ENCODE results near the gene RFX6. TPM values are rescaled to one million over a fixed set of nuclear protein-coding genes. Genes with fewer than 3 reads are reported as not detected.

Gene RFX6
- polyA plus RNA-seq, 1 of the 3 experiments (the other 2 are of a cell fraction), result not detected

DNA sequence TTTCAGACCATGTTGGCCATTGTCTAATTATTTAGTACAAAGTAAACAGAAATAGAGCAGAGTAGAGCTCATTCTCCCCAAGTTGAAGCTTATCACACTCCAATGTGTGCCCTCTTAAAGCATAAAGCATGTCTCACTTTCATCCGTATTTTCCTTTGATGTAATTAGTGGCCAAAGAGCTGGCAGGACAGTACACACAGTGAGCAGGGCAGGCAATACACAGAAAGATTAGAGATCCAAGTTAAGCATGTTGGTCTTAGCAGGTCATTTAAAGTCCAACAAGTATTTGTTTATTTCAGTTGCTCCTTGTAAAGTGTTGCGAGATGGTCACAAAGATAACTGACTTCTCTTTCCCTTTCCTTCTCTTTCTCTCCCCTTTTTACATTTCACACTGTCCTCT lies 47.2 kb downstream of the RFX6 start:
- TF ChIP-seq NFIC (IDR thresholded peaks at IDR 0.05; ENCODE audit: borderline replicate concordance) (no peak), EZH2phosphoT487 (IDR thresholded peaks at IDR 0.05; ENCODE audit: borderline replicate concordance, low read depth) (no peak), FOXM1 (IDR thresholded peaks at IDR 0.05; ENCODE audit: low read depth) (no peak), GATA2 (CRISPR knock-in tag; IDR thresholded peaks at IDR 0.05) (no peak), FOSL2 (IDR thresholded peaks at IDR 0.05; ENCODE audit: borderline replicate concordance, low read depth) (no peak), MXI1 (IDR thresholded peaks at IDR 0.05; ENCODE audit: low read depth, low read length) (no peak), TAF1 (IDR thresholded peaks at IDR 0.05; ENCODE audit: borderline replicate concordance, low read depth, low read length) (no peak), RFX5 (IDR thresholded peaks at IDR 0.05; ENCODE audit: low read length) (no peak)
- TF ChIP-seq, protein P1, sequence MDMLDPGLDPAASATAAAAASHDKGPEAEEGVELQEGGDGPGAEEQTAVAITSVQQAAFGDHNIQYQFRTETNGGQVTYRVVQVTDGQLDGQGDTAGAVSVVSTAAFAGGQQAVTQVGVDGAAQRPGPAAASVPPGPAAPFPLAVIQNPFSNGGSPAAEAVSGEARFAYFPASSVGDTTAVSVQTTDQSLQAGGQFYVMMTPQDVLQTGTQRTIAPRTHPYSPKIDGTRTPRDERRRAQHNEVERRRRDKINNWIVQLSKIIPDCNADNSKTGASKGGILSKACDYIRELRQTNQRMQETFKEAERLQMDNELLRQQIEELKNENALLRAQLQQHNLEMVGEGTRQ (IDR thresholded peaks at IDR 0.05; ENCODE audit: borderline replicate concordance, low read depth, low read length), result no peak
- TF ChIP-seq, protein P2, sequence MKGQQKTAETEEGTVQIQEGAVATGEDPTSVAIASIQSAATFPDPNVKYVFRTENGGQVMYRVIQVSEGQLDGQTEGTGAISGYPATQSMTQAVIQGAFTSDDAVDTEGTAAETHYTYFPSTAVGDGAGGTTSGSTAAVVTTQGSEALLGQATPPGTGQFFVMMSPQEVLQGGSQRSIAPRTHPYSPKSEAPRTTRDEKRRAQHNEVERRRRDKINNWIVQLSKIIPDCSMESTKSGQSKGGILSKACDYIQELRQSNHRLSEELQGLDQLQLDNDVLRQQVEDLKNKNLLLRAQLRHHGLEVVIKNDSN (IDR thresholded peaks at IDR 0.05; ENCODE audit: borderline replicate concordance, low read depth), result no peak
- no peak for DNase-seq

DNA sequence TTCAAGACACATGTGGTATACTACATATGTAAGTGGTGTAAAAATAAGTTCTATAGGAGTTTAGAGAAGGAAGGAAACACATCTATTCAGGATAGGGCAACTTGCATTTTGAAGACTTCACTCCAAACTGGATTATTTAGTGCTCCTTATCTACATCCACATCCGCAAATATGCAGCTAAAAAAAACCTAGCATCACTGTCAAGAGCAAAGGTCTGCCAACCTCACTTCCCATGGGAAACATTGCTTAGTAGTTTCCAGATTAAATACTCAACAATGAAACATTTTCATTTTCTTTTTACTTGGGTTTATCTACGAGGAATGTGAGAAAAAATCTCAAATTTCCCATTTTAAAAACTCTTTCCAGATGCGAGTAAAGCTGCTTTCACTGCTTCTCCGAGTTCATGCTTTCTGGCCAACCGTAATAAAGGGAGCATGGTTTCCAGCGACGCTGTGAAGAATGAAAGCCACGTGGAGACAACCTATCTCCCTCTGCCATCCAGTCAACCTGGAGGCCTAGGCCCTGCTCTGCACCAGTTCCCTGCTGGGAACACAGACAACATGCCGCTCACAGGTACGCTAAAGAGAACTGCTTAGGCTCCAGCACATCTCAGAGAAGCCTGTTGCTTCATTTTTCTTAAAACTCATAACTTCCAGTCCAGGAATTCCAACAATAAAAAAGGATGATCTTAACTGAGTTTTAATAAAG lies 48.2 kb downstream of the RFX6 start:
- Histone ChIP-seq H3K27ac (ENCODE audit: low read depth in 2 of 2, low read length in 1 of 2) (no peak overlapping the region), H3K9ac (no peak overlapping the region), H3K9me3 (no peaks in the 10 kb centered on the region), H3K4me1 (ENCODE audit: control insufficient read depth in 1 of 2, insufficient read depth in 2 of 2, low read depth in 1 of 2, low read length in 1 of 2) (peaks cover 0 to 4% of the 10 kb centered on the region in 2 experiments; a peak in 1 of 4 replicates), H3K4me3 (ENCODE audit: low read depth in 2 of 2, low read length in 1 of 2) (no peak overlapping the region), H2AFZ (ENCODE audit: low read depth) (no peak overlapping the region), H3K4me2 (peak overlapping the region; percentile 33; the same call in 1 of the 2 replicates), H3K9me2 (no peaks in the 10 kb centered on the region), H4K20me1 (ENCODE audit: insufficient read depth) (no peaks in the 10 kb centered on the region), H3K36me3 (replicated peaks in 1 of 2; ENCODE audit: control insufficient read depth in 1 of 2, insufficient read depth in 2 of 2, low read length in 1 of 2) (no peaks in the 10 kb centered on the region), H3K27me3 (ENCODE audit: insufficient read depth) (peaks cover 10% of the 10 kb centered on the region; the same call in 1 of the 2 replicates), H3K79me2 (ENCODE audit: insufficient read depth) (no peaks in the 10 kb centered on the region), H3F3A (replicated peaks; ENCODE audit: insufficient read depth) (no peaks in the 10 kb centered on the region)
- POLR2A ChIA-PET, result no interaction called here
- CTCF ChIA-PET, result no interaction called here
- 5% methylated on average over 10 of the region's 10 CpGs for WGBS (ENCODE audit: low lambda C conversion rate)
- no peak for DNase-seq
- TF ChIP-seq FOXJ3 (CRISPR knock-in tag; IDR thresholded peaks at IDR 0.05) (no peak), POLR2AphosphoS5 (IDR thresholded peaks at IDR 0.05; ENCODE audit: low read depth, low read length) (no peak), RAD21 (IDR thresholded peaks at IDR 0.05; ENCODE audit: low read length) (no peak), NFIC (IDR thresholded peaks at IDR 0.05; ENCODE audit: borderline replicate concordance) (no peak), SIN3A (IDR thresholded peaks at IDR 0.05; ENCODE audit: borderline replicate concordance, low read depth, low read length) (no peak), TCF12 (IDR thresholded peaks at IDR 0.05) (no peak), JUND (IDR thresholded peaks at IDR 0.05) (no peak), GATA2 (CRISPR knock-in tag; IDR thresholded peaks at IDR 0.05) (no peak), CHD2 (IDR thresholded peaks at IDR 0.05; ENCODE audit: low read length, partially characterized antibody) (no peak), MEF2A (IDR thresholded peaks at IDR 0.05; ENCODE audit: borderline replicate concordance, low read depth) (no peak), RFX5 (IDR thresholded peaks at IDR 0.05; ENCODE audit: low read length) (no peak)
- TF ChIP-seq, protein P3, sequence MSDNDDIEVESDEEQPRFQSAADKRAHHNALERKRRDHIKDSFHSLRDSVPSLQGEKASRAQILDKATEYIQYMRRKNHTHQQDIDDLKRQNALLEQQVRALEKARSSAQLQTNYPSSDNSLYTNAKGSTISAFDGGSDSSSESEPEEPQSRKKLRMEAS (IDR thresholded peaks at IDR 0.05; ENCODE audit: low read depth), result no peak
- TF ChIP-seq, protein P4, sequence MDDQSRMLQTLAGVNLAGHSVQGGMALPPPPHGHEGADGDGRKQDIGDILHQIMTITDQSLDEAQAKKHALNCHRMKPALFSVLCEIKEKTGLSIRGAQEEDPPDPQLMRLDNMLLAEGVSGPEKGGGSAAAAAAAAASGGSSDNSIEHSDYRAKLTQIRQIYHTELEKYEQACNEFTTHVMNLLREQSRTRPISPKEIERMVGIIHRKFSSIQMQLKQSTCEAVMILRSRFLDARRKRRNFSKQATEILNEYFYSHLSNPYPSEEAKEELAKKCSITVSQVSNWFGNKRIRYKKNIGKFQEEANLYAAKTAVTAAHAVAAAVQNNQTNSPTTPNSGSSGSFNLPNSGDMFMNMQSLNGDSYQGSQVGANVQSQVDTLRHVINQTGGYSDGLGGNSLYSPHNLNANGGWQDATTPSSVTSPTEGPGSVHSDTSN (IDR thresholded peaks at IDR 0.05), result no peak
- TF ChIP-seq, protein P5, sequence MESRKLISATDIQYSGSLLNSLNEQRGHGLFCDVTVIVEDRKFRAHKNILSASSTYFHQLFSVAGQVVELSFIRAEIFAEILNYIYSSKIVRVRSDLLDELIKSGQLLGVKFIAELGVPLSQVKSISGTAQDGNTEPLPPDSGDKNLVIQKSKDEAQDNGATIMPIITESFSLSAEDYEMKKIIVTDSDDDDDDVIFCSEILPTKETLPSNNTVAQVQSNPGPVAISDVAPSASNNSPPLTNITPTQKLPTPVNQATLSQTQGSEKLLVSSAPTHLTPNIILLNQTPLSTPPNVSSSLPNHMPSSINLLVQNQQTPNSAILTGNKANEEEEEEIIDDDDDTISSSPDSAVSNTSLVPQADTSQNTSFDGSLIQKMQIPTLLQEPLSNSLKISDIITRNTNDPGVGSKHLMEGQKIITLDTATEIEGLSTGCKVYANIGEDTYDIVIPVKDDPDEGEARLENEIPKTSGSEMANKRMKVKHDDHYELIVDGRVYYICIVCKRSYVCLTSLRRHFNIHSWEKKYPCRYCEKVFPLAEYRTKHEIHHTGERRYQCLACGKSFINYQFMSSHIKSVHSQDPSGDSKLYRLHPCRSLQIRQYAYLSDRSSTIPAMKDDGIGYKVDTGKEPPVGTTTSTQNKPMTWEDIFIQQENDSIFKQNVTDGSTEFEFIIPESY (IDR thresholded peaks at IDR 0.05; ENCODE audit: borderline replicate concordance, low read depth), result no peak

More for the DNA sequence above, 47.2 kb downstream of the RFX6 start:
- POLR2A ChIA-PET, result no interaction called here
- H3K4me2 ChIP-seq, result no peak overlapping the region
- H3K4me1 ChIP-seq (ENCODE audit: control insufficient read depth in 1 of 2, insufficient read depth in 2 of 2, low read depth in 1 of 2, low read length in 1 of 2), result peaks cover 0 to 4% of the 10 kb centered on the region in 2 experiments; a peak in 1 of 4 replicates
- H3K36me3 ChIP-seq (replicated peaks in 1 of 2; ENCODE audit: control insufficient read depth in 1 of 2, insufficient read depth in 2 of 2, low read length in 1 of 2), result no peaks in the 10 kb centered on the region
- no peaks in the 10 kb centered on the region for H3F3A ChIP-seq (replicated peaks; ENCODE audit: insufficient read depth)
- no peak overlapping the region for H3K4me3 ChIP-seq (ENCODE audit: low read depth in 2 of 2, low read length in 1 of 2)
- 0% methylated on average over 2 of the region's 2 CpGs for WGBS (ENCODE audit: low lambda C conversion rate)
- no peaks in the 10 kb centered on the region for H3K9me2 ChIP-seq
- H3K27me3 ChIP-seq (ENCODE audit: insufficient read depth), result peaks cover 10% of the 10 kb centered on the region; the same call in 1 of the 2 replicates
- H3K79me2 ChIP-seq (ENCODE audit: insufficient read depth), result no peaks in the 10 kb centered on the region
- no peak overlapping the region for H2AFZ ChIP-seq (ENCODE audit: low read depth)
- H4K20me1 ChIP-seq (ENCODE audit: insufficient read depth), result no peaks in the 10 kb centered on the region
- no peaks in the 10 kb centered on the region for H3K9me3 ChIP-seq
- H3K9ac ChIP-seq, result no peak overlapping the region
- no peak overlapping the region for H3K27ac ChIP-seq (ENCODE audit: low read depth in 2 of 2, low read length in 1 of 2)
- CTCF ChIA-PET, result no interaction called here

All from SK-N-SH (cell line).